GM23338 (cell line): ENCODE results near the gene PRSS27.

Source experiments
- CREB1 ChIP-seq: fragments of 250-450 bp; sonication (Bioruptor Pico); IDR thresholded peaks from 2 replicates; pipeline ENCODE4 v1.5.0; 2020; ENCODE audit warnings: low read depth, mild to moderate bottlenecking, moderate library complexity
- EZH2 ChIP-seq: fragments of 200-600 bp; sonication (generic); IDR thresholded peaks from one replicate; pipeline ENCODE4 v1.8.0; 2017; ENCODE audit warnings: antibody characterized with exemption, mild to moderate bottlenecking, low read depth; ENCODE audit not compliant: unreplicated experiment
- JUNB ChIP-seq: IDR thresholded peaks from one replicate; pipeline ENCODE4 v1.6.1; 2016; ENCODE audit warnings: antibody characterized with exemption; ENCODE audit not compliant: unreplicated experiment
- NANOG ChIP-seq: IDR thresholded peaks from 2 replicates; pipeline ENCODE4 v1.6.1; 2016; ENCODE audit warnings: antibody characterized with exemption, borderline replicate concordance
- POLR2AphosphoS5 ChIP-seq: IDR thresholded peaks from 2 replicates; pipeline ENCODE4 v1.6.1; 2016; ENCODE audit warnings: antibody characterized with exemption, low read depth
- ZNF114 ChIP-seq: fragments of 250-450 bp; sonication (Bioruptor Pico); IDR thresholded peaks from 2 replicates; pipeline ENCODE4 v1.5.0; 2020; ENCODE audit warnings: mild to moderate bottlenecking, moderate library complexity
- TF ChIP-seq, protein P1 (sequence below): IDR thresholded peaks from one replicate; pipeline ENCODE4 v1.6.1; 2018; ENCODE audit warnings: antibody characterized with exemption; ENCODE audit not compliant: unreplicated experiment
- TF ChIP-seq, protein P2 (sequence below): IDR thresholded peaks from 2 replicates; pipeline ENCODE4 v1.6.1; 2016; ENCODE audit warnings: antibody characterized with exemption
- TF ChIP-seq, protein P3 (sequence below), 2 experiments: fragments of 200-600 bp in 1 of 2; sonication (generic) in 1 of 2; conservative IDR thresholded peaks; 2 replicates each; pipeline versions ENCODE4 v1.5.1 to v1.6.1; 2016 to 2017; ENCODE audit warnings: antibody characterized with exemption in 2 of 2, low read depth in 2 of 2, mild to moderate bottlenecking in 2 of 2, moderate library complexity in 1 of 2

DNA sequence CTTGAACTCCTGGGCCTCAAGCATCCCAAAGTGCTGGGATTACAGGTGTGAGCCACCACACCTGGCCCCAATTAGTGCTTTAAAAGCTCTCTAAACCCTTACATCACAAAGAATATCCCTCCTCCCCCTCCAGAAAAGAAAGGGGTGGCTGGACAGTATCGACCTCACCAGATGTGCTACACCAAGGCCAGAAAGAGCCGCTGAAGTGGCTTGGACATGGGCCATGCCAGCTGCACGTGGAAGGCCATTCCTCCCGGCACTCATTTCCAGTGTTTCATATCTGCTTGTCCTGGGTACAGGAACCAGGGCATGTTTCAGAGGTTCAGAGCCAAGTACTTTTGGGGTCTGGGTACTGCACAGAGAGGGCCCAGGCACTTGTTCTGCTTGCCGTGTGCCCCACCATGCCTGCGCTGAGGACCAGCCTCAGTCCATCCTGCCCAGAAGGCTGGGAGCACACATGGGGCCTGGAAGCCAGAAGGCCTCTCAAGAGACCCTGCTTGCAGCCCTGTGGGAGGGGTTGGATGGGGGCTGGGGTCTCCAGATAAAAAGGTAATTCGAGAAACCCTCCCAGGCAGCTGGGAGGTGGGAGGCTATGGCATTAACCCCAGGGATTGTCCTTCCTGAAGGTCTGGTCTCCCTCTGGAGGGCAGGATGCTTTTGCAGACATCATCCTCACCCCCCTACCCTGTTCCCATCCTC, 28.9 kb upstream of the PRSS27 start:
- TF ChIP-seq, protein P1, sequence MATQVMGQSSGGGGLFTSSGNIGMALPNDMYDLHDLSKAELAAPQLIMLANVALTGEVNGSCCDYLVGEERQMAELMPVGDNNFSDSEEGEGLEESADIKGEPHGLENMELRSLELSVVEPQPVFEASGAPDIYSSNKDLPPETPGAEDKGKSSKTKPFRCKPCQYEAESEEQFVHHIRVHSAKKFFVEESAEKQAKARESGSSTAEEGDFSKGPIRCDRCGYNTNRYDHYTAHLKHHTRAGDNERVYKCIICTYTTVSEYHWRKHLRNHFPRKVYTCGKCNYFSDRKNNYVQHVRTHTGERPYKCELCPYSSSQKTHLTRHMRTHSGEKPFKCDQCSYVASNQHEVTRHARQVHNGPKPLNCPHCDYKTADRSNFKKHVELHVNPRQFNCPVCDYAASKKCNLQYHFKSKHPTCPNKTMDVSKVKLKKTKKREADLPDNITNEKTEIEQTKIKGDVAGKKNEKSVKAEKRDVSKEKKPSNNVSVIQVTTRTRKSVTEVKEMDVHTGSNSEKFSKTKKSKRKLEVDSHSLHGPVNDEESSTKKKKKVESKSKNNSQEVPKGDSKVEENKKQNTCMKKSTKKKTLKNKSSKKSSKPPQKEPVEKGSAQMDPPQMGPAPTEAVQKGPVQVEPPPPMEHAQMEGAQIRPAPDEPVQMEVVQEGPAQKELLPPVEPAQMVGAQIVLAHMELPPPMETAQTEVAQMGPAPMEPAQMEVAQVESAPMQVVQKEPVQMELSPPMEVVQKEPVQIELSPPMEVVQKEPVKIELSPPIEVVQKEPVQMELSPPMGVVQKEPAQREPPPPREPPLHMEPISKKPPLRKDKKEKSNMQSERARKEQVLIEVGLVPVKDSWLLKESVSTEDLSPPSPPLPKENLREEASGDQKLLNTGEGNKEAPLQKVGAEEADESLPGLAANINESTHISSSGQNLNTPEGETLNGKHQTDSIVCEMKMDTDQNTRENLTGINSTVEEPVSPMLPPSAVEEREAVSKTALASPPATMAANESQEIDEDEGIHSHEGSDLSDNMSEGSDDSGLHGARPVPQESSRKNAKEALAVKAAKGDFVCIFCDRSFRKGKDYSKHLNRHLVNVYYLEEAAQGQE: no peak
- TF ChIP-seq, protein P2, sequence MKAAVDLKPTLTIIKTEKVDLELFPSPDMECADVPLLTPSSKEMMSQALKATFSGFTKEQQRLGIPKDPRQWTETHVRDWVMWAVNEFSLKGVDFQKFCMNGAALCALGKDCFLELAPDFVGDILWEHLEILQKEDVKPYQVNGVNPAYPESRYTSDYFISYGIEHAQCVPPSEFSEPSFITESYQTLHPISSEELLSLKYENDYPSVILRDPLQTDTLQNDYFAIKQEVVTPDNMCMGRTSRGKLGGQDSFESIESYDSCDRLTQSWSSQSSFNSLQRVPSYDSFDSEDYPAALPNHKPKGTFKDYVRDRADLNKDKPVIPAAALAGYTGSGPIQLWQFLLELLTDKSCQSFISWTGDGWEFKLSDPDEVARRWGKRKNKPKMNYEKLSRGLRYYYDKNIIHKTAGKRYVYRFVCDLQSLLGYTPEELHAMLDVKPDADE: no peak
- TF ChIP-seq EZH2 (no peak), POLR2AphosphoS5 (no peak), JUNB (no peak), CREB1 (CRISPR knock-in tag) (no peak), ZNF114 (CRISPR knock-in tag) (no peak), NANOG (no peak)
- TF ChIP-seq, protein P3, sequence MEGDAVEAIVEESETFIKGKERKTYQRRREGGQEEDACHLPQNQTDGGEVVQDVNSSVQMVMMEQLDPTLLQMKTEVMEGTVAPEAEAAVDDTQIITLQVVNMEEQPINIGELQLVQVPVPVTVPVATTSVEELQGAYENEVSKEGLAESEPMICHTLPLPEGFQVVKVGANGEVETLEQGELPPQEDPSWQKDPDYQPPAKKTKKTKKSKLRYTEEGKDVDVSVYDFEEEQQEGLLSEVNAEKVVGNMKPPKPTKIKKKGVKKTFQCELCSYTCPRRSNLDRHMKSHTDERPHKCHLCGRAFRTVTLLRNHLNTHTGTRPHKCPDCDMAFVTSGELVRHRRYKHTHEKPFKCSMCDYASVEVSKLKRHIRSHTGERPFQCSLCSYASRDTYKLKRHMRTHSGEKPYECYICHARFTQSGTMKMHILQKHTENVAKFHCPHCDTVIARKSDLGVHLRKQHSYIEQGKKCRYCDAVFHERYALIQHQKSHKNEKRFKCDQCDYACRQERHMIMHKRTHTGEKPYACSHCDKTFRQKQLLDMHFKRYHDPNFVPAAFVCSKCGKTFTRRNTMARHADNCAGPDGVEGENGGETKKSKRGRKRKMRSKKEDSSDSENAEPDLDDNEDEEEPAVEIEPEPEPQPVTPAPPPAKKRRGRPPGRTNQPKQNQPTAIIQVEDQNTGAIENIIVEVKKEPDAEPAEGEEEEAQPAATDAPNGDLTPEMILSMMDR (conservative IDR thresholded peaks at IDR 0.05; ENCODE audit: low read depth in 2 of 2): no peak
